ENCODE data around the gene CADPS2. TPM values are rescaled to one million over a fixed set of nuclear protein-coding genes. Genes with fewer than 3 reads are reported as not detected.

Gene CADPS2
- total RNA-seq, 2 experiments from 2014 or later, result not detected

- H3K27me3 Mint-ChIP-seq, result no peaks in the 10 kb centered on the region
- ChIA-PET POLR2A (no interaction called here), CTCF (no interaction called here)
- no peak overlapping the region for H3K27ac Mint-ChIP-seq
- no peaks in the 10 kb centered on the region for H3K9me3 Mint-ChIP-seq
- H3K4me3 Mint-ChIP-seq, result no peak overlapping the region
- TF ChIP-seq CTCF (IDR thresholded peaks at IDR 0.05), result no peak
- H3K4me1 Mint-ChIP-seq (ENCODE audit: low read depth), result no peaks in the 10 kb centered on the region
- intact Hi-C loops (cut with micrococcal nuclease), result no loop called here
- ATAC-seq (no peak), DNase-seq (no peak)
- H3K36me3 Mint-ChIP-seq (ENCODE audit: low read depth), result no peaks in the 10 kb centered on the region
These were observed 501.7 kb downstream of the CADPS2 start for GRCh38 chr7:122384528-122384927.

GRCh38 chr7:122383934-122384333 is 502.3 kb downstream of the CADPS2 start:
- no peak for TF ChIP-seq CTCF (IDR thresholded peaks at IDR 0.05)
- H3K4me1 Mint-ChIP-seq (ENCODE audit: low read depth), result no peaks in the 10 kb centered on the region
- no peak for ATAC-seq
- no peak overlapping the region for H3K27ac Mint-ChIP-seq
- H3K4me3 Mint-ChIP-seq, result no peak overlapping the region
- H3K27me3 Mint-ChIP-seq, result no peaks in the 10 kb centered on the region
- POLR2A ChIA-PET, result no interaction called here
- no peaks in the 10 kb centered on the region for H3K9me3 Mint-ChIP-seq
- intact Hi-C loops (cut with micrococcal nuclease), result no loop called here
- H3K36me3 Mint-ChIP-seq (ENCODE audit: low read depth), result no peaks in the 10 kb centered on the region
- DNase-seq, result no peak
- CTCF ChIA-PET, result no interaction called here

- CTCF ChIA-PET, result no interaction called here
- H3K36me3 Mint-ChIP-seq (ENCODE audit: low read depth), result no peaks in the 10 kb centered on the region
- DNase-seq, result no peak
- H3K4me3 Mint-ChIP-seq, result no peak overlapping the region
- H3K9me3 Mint-ChIP-seq, result no peaks in the 10 kb centered on the region
- no peaks in the 10 kb centered on the region for H3K4me1 Mint-ChIP-seq (ENCODE audit: low read depth)
- no peak for TF ChIP-seq CTCF (IDR thresholded peaks at IDR 0.05)
- H3K27ac Mint-ChIP-seq, result no peak overlapping the region
- POLR2A ChIA-PET, result no interaction called here
- intact Hi-C loops (cut with micrococcal nuclease), result no loop called here
- H3K27me3 Mint-ChIP-seq, result no peaks in the 10 kb centered on the region
- no peak for ATAC-seq
These were observed 505.3 kb downstream of the CADPS2 start for GRCh38 chr7:122380992-122381391.

GRCh38 chr7:122379491-122379890 is 506.8 kb downstream of the CADPS2 start:
- no peak overlapping the region for H3K27ac Mint-ChIP-seq
- H3K4me3 Mint-ChIP-seq, result no peak overlapping the region
- POLR2A ChIA-PET, result no interaction called here
- H3K9me3 Mint-ChIP-seq, result no peaks in the 10 kb centered on the region
- intact Hi-C loops (cut with micrococcal nuclease), result no loop called here
- CTCF ChIA-PET, result no interaction called here
- no peak for DNase-seq
- TF ChIP-seq CTCF (IDR thresholded peaks at IDR 0.05), result no peak
- H3K36me3 Mint-ChIP-seq (ENCODE audit: low read depth), result no peaks in the 10 kb centered on the region
- no peak for ATAC-seq
- no peaks in the 10 kb centered on the region for H3K4me1 Mint-ChIP-seq (ENCODE audit: low read depth)
- no peaks in the 10 kb centered on the region for H3K27me3 Mint-ChIP-seq

- POLR2A ChIA-PET, result no interaction called here
- DNase-seq (no peak), ATAC-seq (no peak)
- no peak for TF ChIP-seq CTCF (IDR thresholded peaks at IDR 0.05)
- CTCF ChIA-PET, result no interaction called here
- H3K4me3 Mint-ChIP-seq, result no peak overlapping the region
- H3K27ac Mint-ChIP-seq, result no peak overlapping the region
- no peaks in the 10 kb centered on the region for H3K4me1 Mint-ChIP-seq (ENCODE audit: low read depth)
- no peaks in the 10 kb centered on the region for H3K9me3 Mint-ChIP-seq
- intact Hi-C loops (cut with micrococcal nuclease), result no loop called here
- H3K27me3 Mint-ChIP-seq, result peaks cover 2% of the 10 kb centered on the region
- no peaks in the 10 kb centered on the region for H3K36me3 Mint-ChIP-seq (ENCODE audit: low read depth)
These were observed 516.5 kb downstream of the CADPS2 start for GRCh38 chr7:122369756-122370155.

Data from activated CD8-positive, alpha-beta T cell treated with anti-CD3 and anti-CD28 coated beads for 36 hours (primary cell).